Brain pericyte (primary cell): ENCODE measurements around the gene L3MBTL4.
"Not testable (repeated sequence)": the region's sequence is repeated elsewhere in the genome, so short reads cannot be mapped to it uniquely, and the experiment has no call there.

ENCODE experiments used
- DNase-seq: peaks from one replicate; pipeline ENCODE4 v3.0.0-alpha.2; 2012; ENCODE audit warnings: low read depth, low spot score

L3MBTL4 gene

GRCh38 chr18:6406910-6407470 is 7.7 kb downstream of the L3MBTL4 start:
- DNase-seq: no peak

GRCh38 chr18:6406075-6406909 is 8.4 kb downstream of the L3MBTL4 start:
- DNase-seq: no peak

- DNase-seq: no peak
These were observed 9.3 kb downstream of the L3MBTL4 start for GRCh38 chr18:6405237-6406074.

GRCh38 chr18:6404834-6405233 is 9.9 kb downstream of the L3MBTL4 start:
- DNase-seq: no peak

- DNase-seq: no peak
These were observed 13.0 kb downstream of the L3MBTL4 start for GRCh38 chr18:6401687-6402086.

- no peak for DNase-seq
These were observed 14.9 kb downstream of the L3MBTL4 start for GRCh38 chr18:6399776-6400175.

- DNase-seq: no peak
These were observed 16.7 kb downstream of the L3MBTL4 start for GRCh38 chr18:6397931-6398566.

GRCh38 chr18:6396847-6397246 is 17.9 kb downstream of the L3MBTL4 start:
- DNase-seq: no peak

GRCh38 chr18:6396276-6396675 is 18.4 kb downstream of the L3MBTL4 start:
- no peak for DNase-seq

GRCh38 chr18:6389005-6389404 is 25.7 kb downstream of the L3MBTL4 start:
- no peak for DNase-seq

- DNase-seq: no peak
These were observed 31.7 kb downstream of the L3MBTL4 start for GRCh38 chr18:6382963-6383362.

- not testable (repeated sequence) for DNase-seq
These were observed 37.2 kb downstream of the L3MBTL4 start for GRCh38 chr18:6377473-6377872.

GRCh38 chr18:6376433-6377229 is 38.1 kb downstream of the L3MBTL4 start:
- no peak for DNase-seq

- DNase-seq: peak; percentile 4
These were observed 39.7 kb downstream of the L3MBTL4 start for GRCh38 chr18:6374935-6375529.

- DNase-seq: no peak
These were observed 40.4 kb downstream of the L3MBTL4 start for GRCh38 chr18:6374340-6374739.

GRCh38 chr18:6373187-6373586 is 41.5 kb downstream of the L3MBTL4 start:
- no peak for DNase-seq

- DNase-seq: no peak
These were observed 43.6 kb downstream of the L3MBTL4 start for GRCh38 chr18:6370886-6371635.

GRCh38 chr18:6370410-6370809 is 44.3 kb downstream of the L3MBTL4 start:
- DNase-seq: no peak

- no peak for DNase-seq
These were observed 46.7 kb downstream of the L3MBTL4 start for GRCh38 chr18:6368017-6368416.

GRCh38 chr18:6367208-6367607 is 47.5 kb downstream of the L3MBTL4 start:
- DNase-seq: no peak
